H9 (cell line): ENCODE measurements around the gene PIK3CD. TPM values are rescaled to one million over a fixed set of nuclear protein-coding genes. Genes with fewer than 3 reads are reported as not detected.
A peak's percentile ranks its signal among the peaks of the same experiment; 100 is the strongest.

ENCODE experiments used
- DNase-seq: peaks from one replicate; pipeline ENCODE4 v3.0.0-alpha.2; 2017
- H2AFZ ChIP-seq: one replicate; pipeline ENCODE4 v1.6.1; 2013; ENCODE audit warnings: mild to moderate bottlenecking, low read length, control low read depth, moderate library complexity
- H2AK5ac ChIP-seq: 2 replicates; pipeline ENCODE4 v1.6.1; 2013; ENCODE audit warnings: low read length, control low read depth, mixed read lengths; ENCODE audit not compliant: insufficient read length
- H2BK120ac ChIP-seq: one replicate; pipeline ENCODE4 v1.6.1; 2013; ENCODE audit warnings: low read depth, mild to moderate bottlenecking, low read length, control low read depth, inconsistent platforms; ENCODE audit not compliant: poor library complexity, severe bottlenecking
- H2BK12ac ChIP-seq: 2 replicates; pipeline ENCODE4 v1.6.1; 2013; ENCODE audit warnings: low read length, control low read depth, mixed read lengths, low read depth; ENCODE audit not compliant: insufficient read length
- H2BK15ac ChIP-seq: 2 replicates; pipeline ENCODE4 v1.6.1; 2013; ENCODE audit warnings: low read depth, low read length, control low read depth
- H2BK20ac ChIP-seq: one replicate; pipeline ENCODE4 v1.6.1; 2013; ENCODE audit warnings: low read depth, mild to moderate bottlenecking, low read length, control low read depth, inconsistent platforms; ENCODE audit not compliant: poor library complexity, severe bottlenecking
- H2BK5ac ChIP-seq: 2 replicates; pipeline ENCODE4 v1.6.1; 2013; ENCODE audit warnings: low read length, control low read depth, mixed read lengths; ENCODE audit not compliant: insufficient read length
- H3K14ac ChIP-seq: 2 replicates; pipeline ENCODE4 v1.6.1; 2013; ENCODE audit warnings: low read length, control low read depth; ENCODE audit not compliant: insufficient read depth
- H3K18ac ChIP-seq: 2 replicates; pipeline ENCODE4 v1.6.1; 2013; ENCODE audit warnings: low read depth, mild to moderate bottlenecking, mixed read lengths, low read length, control low read depth; ENCODE audit not compliant: insufficient read length
- H3K23ac ChIP-seq: 2 replicates; pipeline ENCODE4 v1.6.1; 2013; ENCODE audit warnings: low read length, control low read depth, mixed read lengths, low read depth; ENCODE audit not compliant: insufficient read length
- H3K23me2 ChIP-seq: 2 replicates; pipeline ENCODE4 v1.6.1; 2013; ENCODE audit warnings: low read depth, mild to moderate bottlenecking, mixed read lengths, low read length, control low read depth; ENCODE audit not compliant: insufficient read length, poor library complexity, severe bottlenecking
- H3K27ac ChIP-seq: 2 replicates; pipeline ENCODE4 v1.5.1; 2013; ENCODE audit warnings: low read length, control low read depth, mixed read lengths, low read depth; ENCODE audit not compliant: insufficient read length
- H3K27me3 ChIP-seq: 2 replicates; pipeline ENCODE4 v1.6.1; 2013; ENCODE audit warnings: low read length, control low read depth, inconsistent platforms; ENCODE audit not compliant: insufficient read depth
- H3K4ac ChIP-seq: 2 replicates; pipeline ENCODE4 v1.6.1; 2013; ENCODE audit warnings: low read depth, mild to moderate bottlenecking, control low read depth, inconsistent platforms, low read length, moderate library complexity
- H3K4me1 ChIP-seq: 2 replicates; pipeline ENCODE4 v1.6.1; 2013; ENCODE audit warnings: low read length, control low read depth, inconsistent platforms; ENCODE audit not compliant: insufficient read depth
- H3K4me2 ChIP-seq: 2 replicates; pipeline ENCODE4 v1.6.1; 2013; ENCODE audit warnings: low read length, control low read depth, mixed read lengths; ENCODE audit not compliant: insufficient read length, insufficient read depth
- H3K56ac ChIP-seq: 2 replicates; pipeline ENCODE4 v1.6.1; 2013; ENCODE audit warnings: low read depth, mild to moderate bottlenecking, mixed read lengths, low read length, control low read depth; ENCODE audit not compliant: insufficient read length
- H3K79me1 ChIP-seq: 2 replicates; pipeline ENCODE4 v1.6.1; 2013; ENCODE audit warnings: low read depth, mild to moderate bottlenecking, moderate library complexity, low read length, control low read depth, inconsistent platforms; ENCODE audit not compliant: insufficient read depth, poor library complexity, severe bottlenecking
- H3K79me2 ChIP-seq: 2 replicates; pipeline ENCODE4 v1.6.1; 2013; ENCODE audit warnings: low read length, control low read depth, inconsistent platforms; ENCODE audit not compliant: insufficient read depth
- H3K9ac ChIP-seq: 2 replicates; pipeline ENCODE4 v1.6.1; 2013; ENCODE audit warnings: low read length, control low read depth, mixed read lengths; ENCODE audit not compliant: insufficient read length; ENCODE audit errors: extremely low read depth
- H3K9me3 ChIP-seq: one replicate; pipeline ENCODE4 v1.6.1; 2013; ENCODE audit warnings: low read depth, low read length, inconsistent platforms; ENCODE audit not compliant: control insufficient read depth
- H3T11ph ChIP-seq: one replicate; pipeline ENCODE4 v1.6.1; 2013; ENCODE audit warnings: mild to moderate bottlenecking, low read length, control low read depth, inconsistent platforms
- H4K20me1 ChIP-seq: one replicate; pipeline ENCODE4 v1.6.1; 2013; ENCODE audit not compliant: control insufficient read depth, insufficient read length, insufficient read depth
- H4K5ac ChIP-seq: 2 replicates; pipeline ENCODE4 v1.6.1; 2013; ENCODE audit warnings: low read depth, mild to moderate bottlenecking, mixed read lengths, low read length, control low read depth; ENCODE audit not compliant: insufficient read length
- H4K8ac ChIP-seq: replicated peaks from 2 replicates; pipeline ENCODE4 v1.6.1; 2013; ENCODE audit warnings: low read length, control low read depth, mixed read lengths, low read depth; ENCODE audit not compliant: insufficient read length
- H4K91ac ChIP-seq: 2 replicates; pipeline ENCODE4 v1.6.1; 2013; ENCODE audit warnings: low read depth, mild to moderate bottlenecking, moderate library complexity, mixed read lengths, low read length, control low read depth; ENCODE audit not compliant: insufficient read length
- H3K27ac Mint-ChIP-seq, 3 experiments: 2 replicates in 2 of 3; 3 replicates in 1 of 3; pipeline ENCODE4 v1.8.0; 2020 to 2021; ENCODE audit warnings: mixed read lengths in 3 of 3, mild to moderate bottlenecking in 1 of 3, moderate library complexity in 1 of 3
- H3K27me3 Mint-ChIP-seq: 2 replicates; pipeline ENCODE4 v1.8.0; 2021; ENCODE audit warnings: low read depth, mild to moderate bottlenecking, moderate library complexity, mixed read lengths
- H3K36me3 Mint-ChIP-seq, 3 experiments: 2 replicates in 2 of 3; 3 replicates in 1 of 3; pipeline ENCODE4 v1.8.0; 2020 to 2021; ENCODE audit warnings: low read depth in 3 of 3, mixed read lengths in 3 of 3; ENCODE audit not compliant: insufficient read depth in 1 of 3
- H3K4me1 Mint-ChIP-seq, 2 experiments: 2 replicates each; pipeline ENCODE4 v1.8.0; 2020; ENCODE audit warnings: mixed read lengths in 2 of 2
- H3K4me3 Mint-ChIP-seq, 2 experiments: 2 replicates in 1 of 2; 3 replicates in 1 of 2; pipeline ENCODE4 v1.8.0; 2020 to 2021; ENCODE audit warnings: mild to moderate bottlenecking in 2 of 2, mixed read lengths in 2 of 2, moderate library complexity in 1 of 2
- H3K9me3 Mint-ChIP-seq, 2 experiments: 2 replicates in 1 of 2; 3 replicates in 1 of 2; pipeline ENCODE4 v1.8.0; 2020; ENCODE audit warnings: mild to moderate bottlenecking in 2 of 2, mixed read lengths in 2 of 2, moderate library complexity in 1 of 2
- CTCF ChIP-seq: fragments of 200-600 bp; sonication (generic); conservative IDR thresholded peaks from 3 replicates; pipeline ENCODE4 v1.8.0; 2021; ENCODE audit warnings: antibody characterized with exemption, mild to moderate bottlenecking
- WGBS: extraction: QIAGEN DNeasy Blood & Tissue Kit; methylation state at CpG from one replicate; pipeline ENCODE4 v1.1.7; 2013; ENCODE audit warnings: missing lambda C conversion rate, low lambda C conversion rate, mixed read lengths; ENCODE audit not compliant: insufficient read length; ENCODE audit errors: extremely low coverage; 5-methylcytosine and 5-hydroxymethylcytosine counted together
- total RNA-seq: library from RNA; stranded (reverse); gene quantifications from 2 replicates; pipeline ENCODE4 v1.2.1, GENCODE V29; 2021

Gene PIK3CD
- total RNA-seq, 1 experiment from 2014 or later: 10.0 TPM

DNA sequence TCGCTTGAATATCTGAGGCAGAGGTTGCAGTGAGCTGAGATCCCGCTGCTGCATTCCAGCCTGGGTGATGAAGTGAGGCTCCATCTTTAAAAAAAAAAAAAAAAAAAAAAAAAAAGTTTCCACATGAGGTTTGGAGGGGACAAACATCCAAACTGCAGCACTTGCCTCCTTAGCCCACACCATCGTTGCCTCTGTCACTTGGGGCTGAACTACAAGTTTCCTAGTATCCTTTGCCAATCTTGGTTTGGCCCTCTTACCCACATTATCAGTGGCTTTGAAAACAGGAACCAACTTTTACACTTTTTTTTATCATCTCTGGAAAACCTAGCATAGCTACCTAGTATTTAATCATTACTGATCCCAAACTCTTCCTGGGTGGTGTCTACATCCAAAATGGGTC is 113.0 kb downstream of the PIK3CD start:
- Histone ChIP-seq H2BK12ac (no peak overlapping the region), H3K23me2 (peaks cover 3% of the 10 kb centered on the region), H3K9ac (no peak overlapping the region), H2AFZ (no peak overlapping the region), H3K4me2 (no peak overlapping the region), H2AK5ac (no peak overlapping the region), H3K56ac (no peak overlapping the region), H2BK120ac (no peak overlapping the region), H4K5ac (no peak overlapping the region), H4K8ac (no peak overlapping the region), H3K23ac (no peak overlapping the region), H3K27ac (no peak overlapping the region), H3T11ph (no peak overlapping the region), H4K91ac (no peak overlapping the region), H3K79me2 (no peaks in the 10 kb centered on the region; the same call in 1 of the 2 replicates), H3K18ac (no peak overlapping the region), H4K20me1 (no peaks in the 10 kb centered on the region), H3K79me1 (peaks cover 7% of the 10 kb centered on the region), H3K14ac (no peak overlapping the region), H3K4me1 (peaks cover 5% of the 10 kb centered on the region; the same call in 1 of the 2 replicates), H2BK20ac (no peak overlapping the region), H2BK5ac (no peak overlapping the region), H2BK15ac (no peak overlapping the region), H3K27me3 (no peaks in the 10 kb centered on the region), H3K9me3 (no peaks in the 10 kb centered on the region), H3K4ac (no peak overlapping the region)
- Mint-ChIP-seq H3K4me3 (no peak overlapping the region), H3K36me3 (peaks cover 9 to 24% (median 19%) of the 10 kb centered on the region in 3 experiments; a peak in 6 of 7 replicates), H3K9me3 (no peaks in the 10 kb centered on the region), H3K27ac (peak overlapping the region in 1 of 3 experiments; percentile 86; a peak in 1 of 7 replicates), H3K27me3 (no peaks in the 10 kb centered on the region), H3K4me1 (peaks cover 38 to 58% of the 10 kb centered on the region in 2 experiments)
- DNase-seq: no peak
- TF ChIP-seq CTCF: no peak
- WGBS: no CpG with 5 or more reads among the region's 3 CpGs
